ENCODE measurements around the gene S100A11.
"Not testable (repeated sequence)": the region's sequence is repeated elsewhere in the genome, so short reads cannot be mapped to it uniquely, and the experiment has no call there.

The S100A11 gene

DNA sequence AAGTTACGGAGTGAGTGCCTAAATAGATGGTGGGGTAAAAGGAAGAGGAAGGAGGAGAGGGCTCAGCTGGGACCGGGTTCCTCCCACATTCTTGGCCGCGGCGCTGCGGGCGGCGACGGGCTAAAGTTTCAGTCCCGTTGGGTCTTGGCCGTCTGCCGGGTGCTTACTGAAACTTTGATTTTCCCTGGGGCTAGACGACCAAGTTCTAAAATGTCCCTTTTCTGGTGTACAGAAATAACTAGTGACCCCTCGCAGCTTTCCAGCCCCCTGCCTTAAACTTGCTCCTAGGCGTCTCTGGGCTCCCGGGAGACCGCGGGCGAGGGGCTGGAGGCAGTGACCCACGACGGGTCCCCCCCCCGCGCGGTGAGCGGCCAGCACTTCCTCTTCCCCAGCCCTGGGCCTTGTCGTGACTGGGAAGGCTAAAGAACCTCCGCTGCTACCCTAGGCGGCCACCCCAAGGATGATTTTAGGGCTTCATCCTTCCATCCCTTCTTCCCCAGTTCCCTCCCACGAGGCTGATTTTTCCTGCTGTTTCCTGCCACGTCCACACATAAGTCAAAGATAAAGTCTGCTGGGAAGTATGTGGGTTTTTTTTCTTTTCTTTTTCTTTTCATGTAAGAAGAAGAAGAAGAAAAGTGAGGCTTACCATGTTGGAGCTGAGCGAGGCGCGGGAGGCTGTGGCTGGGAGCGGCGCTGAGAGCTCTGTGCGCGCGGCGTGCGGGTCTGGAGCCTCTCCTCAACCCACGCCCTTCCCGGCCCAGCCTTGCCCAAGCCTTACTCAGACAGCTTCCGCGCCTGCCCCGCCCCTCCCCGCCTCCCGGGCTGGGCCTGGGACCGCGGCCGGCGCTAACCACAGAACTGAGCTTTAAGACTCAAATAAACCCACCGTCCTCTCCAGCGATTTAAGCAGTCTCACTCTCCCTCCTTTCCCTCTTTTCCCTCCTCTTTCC is at the start of gene S100A11:
Gene S100A11 (minus strand): TSS at position 738 of the 950 bp plus-strand sequence. CDS start 89 bp downstream, at position 649.
- peak; percentile 72 for DNase-seq

DNA sequence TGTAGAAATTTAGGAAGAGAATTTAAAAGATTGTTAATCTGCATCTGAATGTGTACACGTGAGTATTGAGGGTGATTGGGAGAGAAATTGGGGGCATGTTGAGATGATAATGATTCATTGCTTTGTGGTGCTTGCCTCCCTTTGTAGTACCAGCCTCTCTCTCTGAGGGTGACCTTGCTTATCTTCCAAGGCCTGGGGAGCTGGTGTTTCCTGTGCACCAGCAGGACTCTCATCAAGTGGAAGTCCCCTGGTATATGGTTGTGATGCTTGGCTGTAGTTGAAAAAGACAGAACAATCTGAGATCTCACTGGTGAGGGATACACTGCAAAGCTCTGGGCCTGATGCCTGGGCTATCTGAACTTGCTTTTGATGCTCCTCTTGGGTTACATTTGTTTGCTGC is 48.0 kb upstream of the S100A11 start:
- no peak for DNase-seq

- not testable (repeated sequence) for DNase-seq
Measured at GRCh38 chr1:152081026-152081425, 44.2 kb upstream of the S100A11 start.

GRCh38 chr1:152080494-152080893 is 43.7 kb upstream of the S100A11 start:
- DNase-seq, result not testable (repeated sequence)

GRCh38 chr1:152078831-152079441 is 42.1 kb upstream of the S100A11 start:
- DNase-seq, result no peak

DNA sequence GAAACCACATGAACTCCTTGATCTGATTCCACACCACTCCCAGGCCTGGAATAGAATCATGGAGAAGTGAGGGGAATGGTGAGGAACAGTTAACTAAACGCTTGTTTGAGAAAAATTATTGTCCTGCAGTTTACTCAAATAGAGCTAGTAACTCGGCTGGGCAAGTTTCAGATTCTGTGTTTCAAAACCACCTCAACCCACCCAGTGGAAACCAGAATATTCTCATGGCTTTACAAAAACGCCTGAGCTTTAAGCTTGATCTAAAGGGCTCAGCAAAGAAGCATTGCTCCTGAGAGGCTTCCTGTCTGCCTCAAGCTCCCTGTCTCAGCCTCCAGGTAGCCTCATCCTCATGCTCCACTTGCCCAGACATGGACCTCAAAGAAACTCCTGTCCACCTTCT is 35.5 kb upstream of the S100A11 start:
- DNase-seq, result no peak

DNA sequence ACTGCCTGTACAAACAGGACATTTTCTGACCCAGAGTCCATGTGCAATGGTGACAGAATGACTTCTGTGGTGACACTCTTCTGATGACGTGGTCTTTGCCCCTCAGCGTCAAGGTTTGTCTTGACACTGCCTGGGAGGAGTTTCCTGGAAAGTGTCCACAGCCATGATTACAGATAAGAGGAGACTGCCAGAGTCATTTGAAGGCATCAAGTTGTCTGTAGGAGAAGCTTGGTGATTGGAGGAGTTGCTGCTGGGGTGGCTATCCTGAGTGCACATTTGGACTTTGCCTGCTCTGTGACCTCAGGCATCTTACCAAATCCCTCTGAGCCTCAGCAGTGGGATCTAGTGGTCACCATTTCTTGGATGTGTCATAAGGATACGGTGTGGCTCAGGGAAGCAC is 34.3 kb upstream of the S100A11 start:
- DNase-seq, result no peak

DNA sequence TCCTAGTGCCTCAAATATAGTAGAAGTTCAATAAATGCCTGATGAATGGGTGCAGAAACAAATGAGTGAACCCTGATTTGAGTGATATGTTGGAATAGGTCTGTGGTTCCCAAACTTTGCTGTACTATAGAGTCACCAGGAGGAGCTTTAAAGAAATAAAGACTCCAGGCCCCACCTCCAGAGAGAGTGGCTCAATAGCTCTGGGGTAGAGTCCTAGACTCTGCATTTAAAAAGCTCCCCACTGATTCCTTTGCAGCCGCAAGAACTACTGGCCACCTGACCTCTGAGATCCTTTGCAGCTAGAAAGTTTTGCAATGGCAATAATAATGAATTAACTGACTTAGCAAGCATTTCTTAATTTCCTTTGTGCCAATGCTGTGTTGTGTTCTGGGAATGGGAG is 31.1 kb upstream of the S100A11 start:
- DNase-seq, result no peak

- no peak for DNase-seq
Measured at GRCh38 chr1:152067150-152067549, 30.3 kb upstream of the S100A11 start.

- DNase-seq, result no peak
Measured at GRCh38 chr1:152061952-152062351, 25.1 kb upstream of the S100A11 start.

GRCh38 chr1:152053375-152053774 is 16.6 kb upstream of the S100A11 start:
- DNase-seq, result no peak

GRCh38 chr1:152052606-152053005 is 15.8 kb upstream of the S100A11 start:
- DNase-seq, result peak; percentile 81

- DNase-seq, result no peak
Measured at GRCh38 chr1:152050886-152051675, 14.3 kb upstream of the S100A11 start.

DNA sequence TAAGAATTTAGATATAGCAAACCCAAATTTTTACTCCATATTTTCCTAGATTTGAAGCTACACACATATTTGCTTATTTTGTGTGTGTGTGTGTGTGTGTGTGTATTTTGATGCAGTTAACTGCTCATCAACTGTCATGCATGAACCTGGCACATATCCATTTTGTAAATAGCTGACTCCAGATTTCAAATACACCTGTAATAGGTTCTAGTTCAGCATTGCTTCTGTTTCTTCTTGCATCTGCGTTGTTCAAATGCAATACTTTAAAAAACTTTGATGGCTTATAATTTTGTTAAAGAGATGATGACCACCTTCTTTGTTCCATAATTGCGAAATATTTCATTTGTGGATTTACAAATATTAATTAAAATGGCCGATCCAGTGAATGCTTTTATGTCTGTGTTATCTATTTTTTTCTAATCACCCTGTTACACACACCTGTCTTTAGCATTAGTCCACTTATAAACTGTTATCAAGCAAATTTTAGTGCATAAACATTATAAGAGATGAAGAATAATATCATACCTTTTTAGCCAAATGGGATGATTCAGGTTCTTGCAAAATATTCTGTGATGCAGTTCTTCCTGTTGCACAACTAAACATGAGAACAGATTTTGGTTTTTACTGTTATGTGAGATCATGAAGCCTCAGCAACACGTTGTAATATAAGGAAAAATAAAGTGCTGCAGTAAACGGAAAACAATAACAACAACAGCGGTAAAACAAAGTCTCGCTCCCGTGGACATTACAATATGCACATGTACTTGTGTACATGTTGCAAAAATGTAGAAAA is 12.7 kb upstream of the S100A11 start:
- DNase-seq, result no peak

DNA sequence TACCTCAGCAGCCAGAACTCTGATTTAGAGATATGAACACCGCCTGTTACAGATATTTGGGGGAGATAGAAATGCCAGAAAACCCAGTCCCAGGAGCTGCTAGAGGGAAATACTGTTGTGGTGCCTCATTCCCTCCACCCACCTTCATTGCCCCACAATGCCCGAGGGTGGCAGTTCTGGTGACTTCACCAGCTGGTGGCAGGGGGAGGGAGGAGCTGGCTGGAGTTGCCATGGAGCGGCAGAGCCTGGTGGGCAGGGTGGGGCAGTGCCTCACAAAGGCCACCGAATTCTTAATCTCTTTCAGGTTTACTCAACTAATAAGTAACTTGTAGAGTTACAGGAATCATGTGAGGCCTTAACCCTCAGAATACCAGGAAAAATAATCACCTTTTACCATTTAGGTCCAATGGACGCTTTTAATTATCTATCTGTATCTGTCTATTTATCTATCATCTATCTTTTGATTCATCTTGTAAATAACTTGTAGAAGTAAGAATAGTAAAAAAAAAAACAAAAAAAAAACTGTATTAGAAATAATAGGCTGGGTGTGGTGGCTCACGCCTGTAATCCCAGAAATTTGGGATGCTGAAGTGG is 11.7 kb upstream of the S100A11 start:
- no peak for DNase-seq

GRCh38 chr1:152047730-152048415 is 11.1 kb upstream of the S100A11 start:
- peak; percentile 84 for DNase-seq

GRCh38 chr1:152047413-152047729 is 10.6 kb upstream of the S100A11 start:
- no peak for DNase-seq

- no peak for DNase-seq
Measured at GRCh38 chr1:152044386-152044785, 7.6 kb upstream of the S100A11 start.

- DNase-seq, result no peak
Measured at GRCh38 chr1:152043870-152044269, 7.1 kb upstream of the S100A11 start.

- no peak for DNase-seq
Measured at GRCh38 chr1:152042030-152042429, 5.2 kb upstream of the S100A11 start.

DNA sequence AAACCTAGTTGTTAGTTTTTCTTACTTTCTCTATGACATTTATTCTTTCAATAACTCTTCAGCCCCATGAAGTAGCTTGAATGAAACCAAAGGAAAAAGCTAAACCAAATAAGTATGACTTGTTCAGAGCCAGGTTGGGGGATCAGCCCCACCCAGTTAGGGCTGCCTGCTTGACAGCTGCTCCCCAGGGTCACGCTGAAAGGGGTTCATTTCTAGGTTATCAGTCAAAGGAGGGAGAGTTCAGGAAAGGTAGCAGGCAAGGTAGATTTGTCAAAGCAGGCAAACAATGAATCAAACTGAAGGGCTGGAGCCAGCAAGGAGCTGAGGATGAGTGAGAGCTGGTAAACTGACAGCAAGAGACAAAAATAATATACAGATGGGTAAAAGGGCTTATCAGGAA is 3.1 kb upstream of the S100A11 start:
- DNase-seq, result no peak

DNA sequence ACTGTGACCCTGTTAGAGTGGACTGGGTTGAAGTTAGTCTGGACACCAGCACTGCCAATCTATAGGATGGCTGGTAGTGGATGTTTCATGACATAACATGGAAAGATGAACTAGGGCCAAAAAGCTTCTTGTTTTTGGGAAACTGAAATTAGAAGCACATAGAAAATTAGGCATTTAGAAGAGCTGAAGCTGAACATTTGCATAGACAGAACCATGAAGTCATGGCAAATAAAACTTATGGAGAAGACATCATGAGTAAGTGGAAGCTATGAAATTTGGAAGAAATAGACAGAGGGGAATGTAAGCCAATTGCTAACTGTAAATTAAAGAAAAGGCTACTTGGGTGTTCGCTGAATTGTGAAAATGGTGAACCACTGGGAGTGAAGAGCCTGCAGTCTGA is 2.7 kb upstream of the S100A11 start:
- no peak for DNase-seq

Data from activated naive CD4-positive, alpha-beta T cell treated with anti-CD3 and anti-CD28 coated beads, Interleukin-2, amount 50 U/mL, for 16 hours (primary cell).